HCT116 (cell line): ENCODE data around the gene ATG101. TPM values are rescaled to one million over a fixed set of nuclear protein-coding genes. Genes with fewer than 3 reads are reported as not detected.

Experiments
- ATAC-seq: fragments of 200-7000 bp; cut with Tn5 transposase; 2 replicates; pipeline ENCODE4 v1.9.1; 2020; ENCODE audit warnings: mild to moderate bottlenecking, moderate library complexity
- BruUV-seq: library from RNA; stranded (reverse); fragments of 400-500 nt; replicated peaks from 2 replicates; lab custom pipeline; 2021; lab: Mats Ljungman, UMichigan
- CTCF ChIA-PET: fragments of 300-600 bp; sonication (Branson Sonifier 250); formaldehyde crosslinking; loops from one replicate; lab custom pipeline; 2021; ENCODE audit warnings: antibody characterized with exemption; lab: Charles Lee
- POLR2A ChIA-PET: fragments of 300-600, 350-600 bp; sonication (Branson Sonifier 250); formaldehyde crosslinking; loops from one replicate; lab custom pipeline; 2021; ENCODE audit warnings: antibody characterized with exemption; lab: Charles Lee
- RAD21 ChIA-PET, 2 experiments: fragments of 300-600 bp; sonication (Branson Sonifier 250); formaldehyde crosslinking; loops; one replicate each; lab custom pipeline; 2023; ENCODE audit warnings: low total read pairs in 2 of 2; ENCODE audit not compliant: uncharacterized antibody in 2 of 2, unreplicated experiment in 2 of 2, low non-redundant PET in 1 of 2; lab: Charles Lee
- DNase-seq: peaks from one replicate; pipeline ENCODE4 v3.0.0-alpha.2; 2010; ENCODE audit warnings: low read depth, low spot score
- H2AFZ ChIP-seq: fragments of 200-600 bp; shearing (Covaris generic), sonication (generic); 2 replicates; pipeline ENCODE4 v1.6.1; 2017; ENCODE audit warnings: low read depth, mixed run types, mixed read lengths, antibody characterized with exemption, low read length; ENCODE audit not compliant: poor library complexity, severe bottlenecking
- H3K27ac ChIP-seq: 2 replicates; pipeline ENCODE4 v1.5.1; 2012; ENCODE audit warnings: low read depth, low read length
- H3K27me3 ChIP-seq: fragments of 200-600 bp; sonication (generic); 2 replicates; pipeline ENCODE4 v1.6.1; 2016; ENCODE audit warnings: mixed run types, low read length, mixed read lengths; ENCODE audit not compliant: insufficient read depth
- H3K36me3 ChIP-seq, 2 experiments: fragments of 200-500 bp in 1 of 2; fragments of 200-600 bp in 1 of 2; sonication (Bioruptor generic) in 1 of 2; sonication (generic) in 1 of 2; 2 replicates each; pipeline versions ENCODE4 v1.5.1 to v1.6.1; 2014 to 2016; ENCODE audit warnings: low read length in 2 of 2, inconsistent platforms in 1 of 2, mixed read lengths in 1 of 2, mixed run types in 1 of 2; ENCODE audit not compliant: insufficient read depth in 2 of 2, control insufficient read depth in 1 of 2
- H3K4me1 ChIP-seq, 2 experiments: fragments of 200-600 bp in 1 of 2; sonication (generic) in 1 of 2; 2 replicates each; pipeline versions ENCODE4 v1.5.1 to v1.6.1; 2012 to 2017; ENCODE audit warnings: low read length in 2 of 2, inconsistent platforms in 1 of 2, mild to moderate bottlenecking in 1 of 2, mixed read lengths in 1 of 2, mixed run types in 1 of 2, moderate library complexity in 1 of 2; ENCODE audit not compliant: insufficient read depth in 2 of 2, control insufficient read depth in 1 of 2
- H3K4me2 ChIP-seq: fragments of 200-600 bp; sonication (generic); 2 replicates; pipeline ENCODE4 v1.6.1; 2017; ENCODE audit warnings: mixed run types, low read length, mixed read lengths
- H3K4me3 ChIP-seq, 2 experiments: fragments of 200-600 bp in 1 of 2; sonication (generic) in 1 of 2; replicated peaks in 1 of 2; 2 replicates each; pipeline ENCODE4 v1.5.1; 2011 to 2016; ENCODE audit warnings: low read length in 2 of 2, control low read depth in 1 of 2, low read depth in 1 of 2, mild to moderate bottlenecking in 1 of 2, mixed read lengths in 1 of 2, mixed run types in 1 of 2
- H3K79me2 ChIP-seq: fragments of 200-600 bp; sonication (generic); 2 replicates; pipeline ENCODE4 v1.6.1; 2017; ENCODE audit warnings: mild to moderate bottlenecking, mixed run types, low read length, moderate library complexity, mixed read lengths; ENCODE audit not compliant: insufficient read depth
- H3K9ac ChIP-seq: fragments of 200-600 bp; sonication (generic); 2 replicates; pipeline ENCODE4 v1.6.1; 2016; ENCODE audit warnings: low read length, mixed read lengths
- H3K9me2 ChIP-seq: fragments of 200-600 bp; sonication (generic), shearing (Covaris generic); 2 replicates; pipeline ENCODE4 v1.6.1; 2017; ENCODE audit warnings: mixed run types, mild to moderate bottlenecking, moderate library complexity; ENCODE audit not compliant: insufficient read depth
- H3K9me3 ChIP-seq, 2 experiments: fragments of 200-500 bp in 1 of 2; fragments of 200-600 bp in 1 of 2; sonication (Bioruptor generic) in 1 of 2; sonication (generic) in 1 of 2; 2 replicates each; pipeline ENCODE4 v1.6.1; 2014 to 2017; ENCODE audit warnings: low read length in 2 of 2, mixed read lengths in 2 of 2, inconsistent platforms in 1 of 2, low read depth in 1 of 2, mild to moderate bottlenecking in 1 of 2, mixed run types in 1 of 2, moderate library complexity in 1 of 2; ENCODE audit not compliant: control insufficient read depth in 1 of 2, insufficient read depth in 1 of 2
- H4K20me1 ChIP-seq: fragments of 200-600 bp; sonication (generic), shearing (Covaris generic); 2 replicates; pipeline ENCODE4 v1.6.1; 2017; ENCODE audit warnings: mixed run types, mild to moderate bottlenecking, moderate library complexity; ENCODE audit not compliant: insufficient read depth
- CBX3 ChIP-seq: IDR thresholded peaks from 2 replicates; pipeline ENCODE4 v1.6.1; 2012; ENCODE audit warnings: low read depth
- EGR1 ChIP-seq: IDR thresholded peaks from 2 replicates; pipeline ENCODE4 v1.6.1; 2012; ENCODE audit warnings: low read depth
- ELF1 ChIP-seq: IDR thresholded peaks from 2 replicates; pipeline ENCODE4 v1.6.1; 2012; ENCODE audit warnings: low read depth, borderline replicate concordance
- EZH2 ChIP-seq: fragments of 200-600 bp; sonication (generic); IDR thresholded peaks from 2 replicates; pipeline ENCODE4 v1.6.1; 2017; ENCODE audit warnings: antibody characterized with exemption, mixed run types
- EZH2phosphoT487 ChIP-seq: fragments of 200-600 bp; IDR thresholded peaks from 2 replicates; pipeline ENCODE4 v1.6.1; 2018; ENCODE audit warnings: antibody characterized with exemption, borderline replicate concordance
- FOSL1 ChIP-seq: IDR thresholded peaks from 2 replicates; pipeline ENCODE4 v1.6.1; 2012; ENCODE audit warnings: low read depth
- JUND ChIP-seq: IDR thresholded peaks from 2 replicates; pipeline ENCODE4 v1.6.1; 2012
- POLR2A ChIP-seq: IDR thresholded peaks from 2 replicates; pipeline ENCODE4 v1.7.0; 2011; ENCODE audit warnings: borderline replicate concordance; ENCODE audit not compliant: insufficient read depth, insufficient read length; ENCODE audit errors: extremely low read depth
- POLR2AphosphoS5 ChIP-seq: IDR thresholded peaks from 2 replicates; pipeline ENCODE4 v1.6.1; 2011; ENCODE audit warnings: mild to moderate bottlenecking, low read depth, low read length, moderate library complexity
- RAD21 ChIP-seq: IDR thresholded peaks from 2 replicates; pipeline ENCODE4 v1.6.1; 2012; ENCODE audit warnings: low read depth, mild to moderate bottlenecking
- SIN3A ChIP-seq: IDR thresholded peaks from 2 replicates; pipeline ENCODE4 v1.6.1; 2012; ENCODE audit warnings: low read depth
- SRF ChIP-seq: IDR thresholded peaks from 2 replicates; pipeline ENCODE4 v1.6.1; 2012; ENCODE audit warnings: low read depth
- TCF7L2 ChIP-seq: IDR thresholded peaks from 2 replicates; pipeline ENCODE4 v1.7.0; 2011; ENCODE audit warnings: borderline replicate concordance, inconsistent platforms; ENCODE audit not compliant: insufficient read depth, insufficient read length; ENCODE audit errors: extremely low read depth
- YY1 ChIP-seq: IDR thresholded peaks from 2 replicates; pipeline ENCODE4 v1.6.1; 2011; ENCODE audit warnings: low read length, low read depth, moderate library complexity, mild to moderate bottlenecking; ENCODE audit not compliant: insufficient replicate concordance; ENCODE audit errors: extremely low read depth
- ZFX ChIP-seq: fragments of 450-650 bp; IDR thresholded peaks from 2 replicates; pipeline ENCODE4 v1.6.1; 2017
- ZNF274 ChIP-seq: fragments of 200-500 bp; sonication (Bioruptor generic); IDR thresholded peaks from 2 replicates; pipeline ENCODE4 v1.6.1; 2014; ENCODE audit warnings: mild to moderate bottlenecking, low read depth, low read length, inconsistent platforms
- intact Hi-C: fragments of 100-400 bp; cut with micrococcal nuclease; formaldehyde crosslinking; loops from 2 replicates; pipeline ENCODE4 v1.10.0; 2022
- total RNA-seq: library from RNA; stranded (reverse); gene quantifications from one replicate; pipeline ENCODE4 v1.2.1, GENCODE V29; 2021; ENCODE audit not compliant: unreplicated experiment
- TF ChIP-seq, protein P1 (sequence below): IDR thresholded peaks from 2 replicates; pipeline ENCODE4 v1.6.1; 2011; ENCODE audit warnings: mild to moderate bottlenecking, low read length, moderate library complexity; ENCODE audit not compliant: insufficient replicate concordance; ENCODE audit errors: extremely low read depth
- TF ChIP-seq, protein P2 (sequence below): IDR thresholded peaks from 2 replicates; pipeline ENCODE4 v1.6.1; 2012
- TF ChIP-seq, protein P3 (sequence below), 3 experiments: fragments of 200-600 bp in 1 of 3; sonication (generic) in 1 of 3; IDR thresholded peaks in 2 of 3; conservative IDR thresholded peaks in 1 of 3; 2 replicates each; pipeline ENCODE4 v1.5.1; 2012 to 2017; ENCODE audit warnings: low read depth in 2 of 3, low read length in 2 of 3, antibody characterized with exemption in 1 of 3, borderline replicate concordance in 1 of 3, control low read depth in 1 of 3, mild to moderate bottlenecking in 1 of 3, mixed read lengths in 1 of 3, mixed run types in 1 of 3, moderate library complexity in 1 of 3; ENCODE audit not compliant: insufficient read depth in 1 of 3
- TF ChIP-seq, protein P4 (sequence below): IDR thresholded peaks from 2 replicates; pipeline ENCODE4 v1.6.1; 2012

The ATG101 gene
- total RNA-seq, 1 experiment from 2014 or later = 49.2 TPM

DNA sequence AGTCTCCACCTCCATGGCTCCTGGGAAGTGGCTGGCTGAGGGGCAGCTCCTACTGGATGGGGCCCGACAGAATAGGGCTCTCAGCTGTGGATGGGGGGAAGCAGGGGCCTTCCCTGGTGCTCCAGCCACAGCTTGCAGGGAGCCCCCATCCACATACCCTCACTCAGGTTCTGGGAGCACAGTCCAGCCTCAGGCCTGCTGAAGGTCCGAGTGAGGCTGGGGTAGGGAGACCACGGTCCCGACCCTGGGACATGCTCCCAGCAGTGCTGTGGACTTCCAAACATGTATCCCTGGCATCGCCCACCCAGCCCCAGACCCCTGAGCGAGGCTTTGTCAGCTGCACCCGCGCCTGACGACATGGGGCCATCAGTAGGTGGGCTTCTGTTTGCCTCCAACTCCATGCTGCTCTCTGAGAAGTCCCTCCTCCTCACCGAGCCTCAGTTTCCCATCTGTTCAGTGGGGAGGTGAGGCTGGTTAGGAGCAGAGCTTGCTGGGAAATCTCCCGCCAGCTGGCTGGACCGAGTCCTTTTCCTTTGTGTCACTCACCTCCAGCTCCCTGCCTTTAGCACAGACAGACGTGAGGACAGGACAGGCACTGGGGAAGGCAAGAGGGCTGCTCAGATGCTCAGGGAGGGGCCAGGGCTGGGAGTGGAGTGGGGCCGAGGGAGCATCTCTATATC, 9.1 kb upstream of the ATG101 start:
- RAD21 ChIA-PET = no interaction called here
- peaks cover 0 to 20% of the 10 kb centered on the region in 2 experiments; a peak in 2 of 4 replicates for H3K4me1 ChIP-seq
- CTCF ChIA-PET = interaction anchor here (1.0 to 5.7 kb wide), 2 partner anchors 8 to 35 kb away, joined by 5 to 27 read pairs; partner anchors contain the start of gene ATG101
- BruUV-seq = no TSS peak
- no peak overlapping the region for H3K4me3 ChIP-seq
- H3K4me2 ChIP-seq = no peak overlapping the region
- H3K27ac ChIP-seq = no peak overlapping the region
- H3K9ac ChIP-seq = no peak overlapping the region
- ATAC-seq (no peak), DNase-seq (no peak)
- POLR2A ChIA-PET = interaction anchor here (1.8 to 2.2 kb wide), 2 partner anchors 9 kb away, joined by 6 to 15 read pairs; partner anchors contain the start of gene NR4A1
- no peaks in the 10 kb centered on the region for H3K27me3 ChIP-seq
- no peak overlapping the region for H2AFZ ChIP-seq
- H3K36me3 ChIP-seq = peaks cover 0 to 8% of the 10 kb centered on the region in 2 experiments; a peak in 2 of 4 replicates
- no peaks in the 10 kb centered on the region for H4K20me1 ChIP-seq
- H3K9me3 ChIP-seq = no peaks in the 10 kb centered on the region
- TF ChIP-seq FOSL1 (no peak), EGR1 (no peak), POLR2AphosphoS5 (no peak), ZFX (no peak), POLR2A (no peak), RAD21 (no peak), EZH2 (no peak), ZNF274 (no peak), ELF1 (no peak), EZH2phosphoT487 (no peak), CBX3 (no peak), TCF7L2 (no peak), YY1 (no peak), JUND (no peak), SIN3A (no peak), SRF (no peak)
- TF ChIP-seq, protein P1, sequence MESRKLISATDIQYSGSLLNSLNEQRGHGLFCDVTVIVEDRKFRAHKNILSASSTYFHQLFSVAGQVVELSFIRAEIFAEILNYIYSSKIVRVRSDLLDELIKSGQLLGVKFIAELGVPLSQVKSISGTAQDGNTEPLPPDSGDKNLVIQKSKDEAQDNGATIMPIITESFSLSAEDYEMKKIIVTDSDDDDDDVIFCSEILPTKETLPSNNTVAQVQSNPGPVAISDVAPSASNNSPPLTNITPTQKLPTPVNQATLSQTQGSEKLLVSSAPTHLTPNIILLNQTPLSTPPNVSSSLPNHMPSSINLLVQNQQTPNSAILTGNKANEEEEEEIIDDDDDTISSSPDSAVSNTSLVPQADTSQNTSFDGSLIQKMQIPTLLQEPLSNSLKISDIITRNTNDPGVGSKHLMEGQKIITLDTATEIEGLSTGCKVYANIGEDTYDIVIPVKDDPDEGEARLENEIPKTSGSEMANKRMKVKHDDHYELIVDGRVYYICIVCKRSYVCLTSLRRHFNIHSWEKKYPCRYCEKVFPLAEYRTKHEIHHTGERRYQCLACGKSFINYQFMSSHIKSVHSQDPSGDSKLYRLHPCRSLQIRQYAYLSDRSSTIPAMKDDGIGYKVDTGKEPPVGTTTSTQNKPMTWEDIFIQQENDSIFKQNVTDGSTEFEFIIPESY = no peak
- TF ChIP-seq, protein P2, sequence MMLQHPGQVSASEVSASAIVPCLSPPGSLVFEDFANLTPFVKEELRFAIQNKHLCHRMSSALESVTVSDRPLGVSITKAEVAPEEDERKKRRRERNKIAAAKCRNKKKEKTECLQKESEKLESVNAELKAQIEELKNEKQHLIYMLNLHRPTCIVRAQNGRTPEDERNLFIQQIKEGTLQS = no peak
- TF ChIP-seq, protein P3, sequence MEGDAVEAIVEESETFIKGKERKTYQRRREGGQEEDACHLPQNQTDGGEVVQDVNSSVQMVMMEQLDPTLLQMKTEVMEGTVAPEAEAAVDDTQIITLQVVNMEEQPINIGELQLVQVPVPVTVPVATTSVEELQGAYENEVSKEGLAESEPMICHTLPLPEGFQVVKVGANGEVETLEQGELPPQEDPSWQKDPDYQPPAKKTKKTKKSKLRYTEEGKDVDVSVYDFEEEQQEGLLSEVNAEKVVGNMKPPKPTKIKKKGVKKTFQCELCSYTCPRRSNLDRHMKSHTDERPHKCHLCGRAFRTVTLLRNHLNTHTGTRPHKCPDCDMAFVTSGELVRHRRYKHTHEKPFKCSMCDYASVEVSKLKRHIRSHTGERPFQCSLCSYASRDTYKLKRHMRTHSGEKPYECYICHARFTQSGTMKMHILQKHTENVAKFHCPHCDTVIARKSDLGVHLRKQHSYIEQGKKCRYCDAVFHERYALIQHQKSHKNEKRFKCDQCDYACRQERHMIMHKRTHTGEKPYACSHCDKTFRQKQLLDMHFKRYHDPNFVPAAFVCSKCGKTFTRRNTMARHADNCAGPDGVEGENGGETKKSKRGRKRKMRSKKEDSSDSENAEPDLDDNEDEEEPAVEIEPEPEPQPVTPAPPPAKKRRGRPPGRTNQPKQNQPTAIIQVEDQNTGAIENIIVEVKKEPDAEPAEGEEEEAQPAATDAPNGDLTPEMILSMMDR (IDR thresholded peaks at IDR 0.05 in 2 of 3, conservative IDR thresholded peaks at IDR 0.05 in 1 of 3; ENCODE audit: borderline replicate concordance in 1 of 3, insufficient read depth in 1 of 3, low read depth in 2 of 3, low read length in 2 of 3) = no peak
- TF ChIP-seq, protein P4, sequence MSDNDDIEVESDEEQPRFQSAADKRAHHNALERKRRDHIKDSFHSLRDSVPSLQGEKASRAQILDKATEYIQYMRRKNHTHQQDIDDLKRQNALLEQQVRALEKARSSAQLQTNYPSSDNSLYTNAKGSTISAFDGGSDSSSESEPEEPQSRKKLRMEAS = no peak
- no peaks in the 10 kb centered on the region for H3K9me2 ChIP-seq
- intact Hi-C loops = no loop called here
- H3K79me2 ChIP-seq = no peaks in the 10 kb centered on the region
